Measurements from ENCODE around the gene PTOV1. TPM values are rescaled to one million over a fixed set of nuclear protein-coding genes. Genes with fewer than 3 reads are reported as not detected.
A peak's percentile ranks its signal among the peaks of the same experiment; 100 is the strongest.

The PTOV1 gene
- total RNA-seq, 2 donors from 2014 or later = 82.7 to 109 TPM

GRCh38 chr19:49866933-49867782 is 16.2 kb downstream of the PTOV1 start, which contains the start of gene PNKP:
Gene PNKP (minus strand): TSS chr19:49867576. CDS start chr19:49867204, 372 bp downstream.
- Mint-ChIP-seq H3K4me3 (no peak within 1 kb of the TSS), H3K27ac (peak within 1 kb of the TSS; percentile 92)

GRCh38 chr19:49869009-49869483 is 18.1 kb downstream of the PTOV1 start:
- Mint-ChIP-seq H3K4me1 (peaks cover 23% of the 10 kb centered on the region), H3K9me3 (no peaks in the 10 kb centered on the region), H3K27ac (no peak overlapping the region), H3K4me3 (no peak overlapping the region), H3K27me3 (no peaks in the 10 kb centered on the region), H3K36me3 (ENCODE audit: low read depth) (peaks cover 63% of the 10 kb centered on the region)
- peak; percentile 2 for ATAC-seq (replicated peaks)

More at GRCh38 chr19:49866933-49867782, 16.2 kb downstream of the PTOV1 start, which contains the start of gene PNKP:
- Mint-ChIP-seq H3K36me3 (ENCODE audit: low read depth) (peaks cover 62% of the 10 kb centered on the region), H3K9me3 (no peaks in the 10 kb centered on the region), H3K27me3 (no peaks in the 10 kb centered on the region), H3K4me1 (peaks cover 28% of the 10 kb centered on the region)
- peak; percentile 56 for ATAC-seq (replicated peaks)

GRCh38 chr19:49869484-49870308 is 18.7 kb downstream of the PTOV1 start:
- H3K27ac Mint-ChIP-seq = no peak overlapping the region
- ATAC-seq (replicated peaks) = peak; percentile 81
- H3K36me3 Mint-ChIP-seq (ENCODE audit: low read depth) = peaks cover 63% of the 10 kb centered on the region
- H3K27me3 Mint-ChIP-seq = no peaks in the 10 kb centered on the region
- H3K9me3 Mint-ChIP-seq = no peaks in the 10 kb centered on the region
- peaks cover 23% of the 10 kb centered on the region for H3K4me1 Mint-ChIP-seq
- H3K4me3 Mint-ChIP-seq = no peak overlapping the region

GRCh38 chr19:49870309-49870901 is 19.4 kb downstream of the PTOV1 start:
- no peak for ATAC-seq (replicated peaks)
- H3K4me1 Mint-ChIP-seq = peaks cover 25% of the 10 kb centered on the region
- no peak overlapping the region for H3K27ac Mint-ChIP-seq
- no peaks in the 10 kb centered on the region for H3K27me3 Mint-ChIP-seq
- no peak overlapping the region for H3K4me3 Mint-ChIP-seq
- H3K9me3 Mint-ChIP-seq = no peaks in the 10 kb centered on the region
- peaks cover 59% of the 10 kb centered on the region for H3K36me3 Mint-ChIP-seq (ENCODE audit: low read depth)

- Mint-ChIP-seq H3K9me3 (no peaks in the 10 kb centered on the region), H3K4me3 (peak overlapping the region; percentile 60), H3K27ac (peak overlapping the region; percentile 83), H3K4me1 (peaks cover 22% of the 10 kb centered on the region), H3K36me3 (ENCODE audit: low read depth) (peaks cover 48% of the 10 kb centered on the region), H3K27me3 (no peaks in the 10 kb centered on the region)
- no peak for ATAC-seq (replicated peaks)
Observed at GRCh38 chr19:49871349-49871985, 20.5 kb downstream of the PTOV1 start.

- Mint-ChIP-seq H3K9me3 (no peaks in the 10 kb centered on the region), H3K27ac (peak overlapping the region; percentile 83), H3K27me3 (no peaks in the 10 kb centered on the region), H3K36me3 (ENCODE audit: low read depth) (peaks cover 38% of the 10 kb centered on the region), H3K4me3 (peak overlapping the region; percentile 60), H3K4me1 (peaks cover 17% of the 10 kb centered on the region)
- no peak for ATAC-seq (replicated peaks)
Observed at GRCh38 chr19:49872245-49873128, 21.5 kb downstream of the PTOV1 start.

GRCh38 chr19:49873129-49873521 is 22.2 kb downstream of the PTOV1 start:
- Mint-ChIP-seq H3K36me3 (ENCODE audit: low read depth) (peaks cover 36% of the 10 kb centered on the region), H3K9me3 (no peaks in the 10 kb centered on the region), H3K27me3 (no peaks in the 10 kb centered on the region), H3K4me1 (peaks cover 17% of the 10 kb centered on the region), H3K4me3 (no peak overlapping the region), H3K27ac (no peak overlapping the region)
- ATAC-seq (replicated peaks) = no peak

GRCh38 chr19:49873834-49874233 is 22.9 kb downstream of the PTOV1 start:
- no peaks in the 10 kb centered on the region for H3K9me3 Mint-ChIP-seq
- no peaks in the 10 kb centered on the region for H3K27me3 Mint-ChIP-seq
- no peak overlapping the region for H3K27ac Mint-ChIP-seq
- H3K4me1 Mint-ChIP-seq = peaks cover 17% of the 10 kb centered on the region
- no peak for ATAC-seq (replicated peaks)
- no peak overlapping the region for H3K4me3 Mint-ChIP-seq
- peaks cover 41% of the 10 kb centered on the region for H3K36me3 Mint-ChIP-seq (ENCODE audit: low read depth)

- no peak for ATAC-seq (replicated peaks)
- peaks cover 17% of the 10 kb centered on the region for H3K4me1 Mint-ChIP-seq
- H3K27ac Mint-ChIP-seq = no peak overlapping the region
- H3K27me3 Mint-ChIP-seq = no peaks in the 10 kb centered on the region
- no peak overlapping the region for H3K4me3 Mint-ChIP-seq
- H3K9me3 Mint-ChIP-seq = no peaks in the 10 kb centered on the region
- peaks cover 49% of the 10 kb centered on the region for H3K36me3 Mint-ChIP-seq (ENCODE audit: low read depth)
Observed at GRCh38 chr19:49874503-49875157, 23.7 kb downstream of the PTOV1 start.

- H3K4me3 Mint-ChIP-seq = no peak overlapping the region
- H3K27ac Mint-ChIP-seq = no peak overlapping the region
Observed at GRCh38 chr19:49875177-49875576, 24.2 kb downstream of the PTOV1 start.

GRCh38 chr19:49875857-49876421 is 25.0 kb downstream of the PTOV1 start:
- Mint-ChIP-seq H3K27ac (no peak overlapping the region), H3K4me1 (peaks cover 13% of the 10 kb centered on the region), H3K27me3 (no peaks in the 10 kb centered on the region), H3K36me3 (ENCODE audit: low read depth) (peaks cover 62% of the 10 kb centered on the region), H3K9me3 (no peaks in the 10 kb centered on the region), H3K4me3 (no peak overlapping the region)
- ATAC-seq (replicated peaks) = no peak

More at GRCh38 chr19:49875177-49875576, 24.2 kb downstream of the PTOV1 start:
- peaks cover 54% of the 10 kb centered on the region for H3K36me3 Mint-ChIP-seq (ENCODE audit: low read depth)
- H3K9me3 Mint-ChIP-seq = no peaks in the 10 kb centered on the region
- H3K27me3 Mint-ChIP-seq = no peaks in the 10 kb centered on the region
- H3K4me1 Mint-ChIP-seq = peaks cover 16% of the 10 kb centered on the region
- ATAC-seq (replicated peaks) = no peak

GRCh38 chr19:49876422-49877019 is 25.6 kb downstream of the PTOV1 start:
- peak; percentile 57 for ATAC-seq (replicated peaks)
- no peak overlapping the region for H3K27ac Mint-ChIP-seq
- H3K4me3 Mint-ChIP-seq = no peak overlapping the region
- no peaks in the 10 kb centered on the region for H3K27me3 Mint-ChIP-seq
- no peaks in the 10 kb centered on the region for H3K9me3 Mint-ChIP-seq
- peaks cover 68% of the 10 kb centered on the region for H3K36me3 Mint-ChIP-seq (ENCODE audit: low read depth)
- peaks cover 13% of the 10 kb centered on the region for H3K4me1 Mint-ChIP-seq
